ENCODE data around the gene CIDEB.

DNA sequence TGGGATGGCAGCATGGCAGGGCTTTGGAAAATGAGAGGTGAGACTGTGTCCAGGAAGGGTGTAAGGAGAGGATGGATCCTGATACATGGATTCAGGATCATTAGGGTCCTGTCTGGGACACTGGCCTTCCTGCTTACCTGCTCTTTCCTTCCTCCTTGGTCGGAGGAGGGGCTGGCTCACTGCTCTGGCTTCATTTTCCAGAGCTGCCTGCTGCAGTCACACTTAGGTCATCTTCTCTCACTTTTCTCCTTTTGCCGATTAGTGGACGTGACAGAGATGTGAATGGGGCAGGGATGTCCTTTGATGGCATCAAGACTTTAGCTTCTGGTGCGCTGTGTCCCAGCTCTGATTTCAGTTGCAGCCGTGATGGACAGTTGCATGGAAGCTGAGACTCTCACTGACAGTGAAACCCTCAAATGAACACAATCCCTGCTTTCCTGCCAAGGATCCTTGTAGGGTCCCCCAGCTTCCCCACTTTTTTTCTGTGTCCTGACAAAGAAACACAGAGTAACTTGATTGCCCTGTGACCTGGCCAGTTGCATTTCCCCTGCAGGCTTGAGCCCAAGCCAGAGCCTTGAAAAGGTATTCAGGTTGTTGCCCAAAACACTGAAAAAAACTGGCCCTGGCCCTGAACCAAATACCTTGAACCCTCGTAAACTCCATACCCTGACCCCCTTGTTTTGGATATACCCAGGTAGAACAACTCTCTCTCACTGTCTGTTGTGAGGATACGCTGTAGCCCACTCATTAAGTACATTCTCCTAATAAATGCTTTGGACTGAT, 756 bp upstream of the CIDEB start:
- no peak for TF ChIP-seq POLR2A (IDR thresholded peaks at IDR 0.05)
- TF ChIP-seq, protein P1, sequence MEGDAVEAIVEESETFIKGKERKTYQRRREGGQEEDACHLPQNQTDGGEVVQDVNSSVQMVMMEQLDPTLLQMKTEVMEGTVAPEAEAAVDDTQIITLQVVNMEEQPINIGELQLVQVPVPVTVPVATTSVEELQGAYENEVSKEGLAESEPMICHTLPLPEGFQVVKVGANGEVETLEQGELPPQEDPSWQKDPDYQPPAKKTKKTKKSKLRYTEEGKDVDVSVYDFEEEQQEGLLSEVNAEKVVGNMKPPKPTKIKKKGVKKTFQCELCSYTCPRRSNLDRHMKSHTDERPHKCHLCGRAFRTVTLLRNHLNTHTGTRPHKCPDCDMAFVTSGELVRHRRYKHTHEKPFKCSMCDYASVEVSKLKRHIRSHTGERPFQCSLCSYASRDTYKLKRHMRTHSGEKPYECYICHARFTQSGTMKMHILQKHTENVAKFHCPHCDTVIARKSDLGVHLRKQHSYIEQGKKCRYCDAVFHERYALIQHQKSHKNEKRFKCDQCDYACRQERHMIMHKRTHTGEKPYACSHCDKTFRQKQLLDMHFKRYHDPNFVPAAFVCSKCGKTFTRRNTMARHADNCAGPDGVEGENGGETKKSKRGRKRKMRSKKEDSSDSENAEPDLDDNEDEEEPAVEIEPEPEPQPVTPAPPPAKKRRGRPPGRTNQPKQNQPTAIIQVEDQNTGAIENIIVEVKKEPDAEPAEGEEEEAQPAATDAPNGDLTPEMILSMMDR (IDR thresholded peaks at IDR 0.05): no peak
- no peak for TF ChIP-seq EP300 (IDR thresholded peaks at IDR 0.05)

Data from tibial nerve (tissue), 4 donors.